HL-60 (cell line): ENCODE results near the gene ARHGAP26.

Experiments
- DNase-seq, 2 experiments: peaks; one replicate each; pipeline ENCODE4 v3.0.0-alpha.2; 2010 to 2020; ENCODE audit warnings: low read depth in 1 of 2, low spot score in 1 of 2
- H3K27ac ChIP-seq: fragments of 250-450 bp; sonication (Bioruptor Pico); replicated peaks from 2 replicates; pipeline ENCODE4 v1.5.1; 2020; ENCODE audit warnings: mild to moderate bottlenecking, moderate library complexity
- H3K27me3 ChIP-seq: fragments of 250-450 bp; sonication (Bioruptor Pico); 2 replicates; pipeline ENCODE4 v1.5.1; 2021; ENCODE audit warnings: mild to moderate bottlenecking, moderate library complexity; ENCODE audit not compliant: insufficient read depth, poor library complexity, severe bottlenecking
- H3K4me3 ChIP-seq: replicated peaks from 2 replicates; pipeline ENCODE4 v1.5.1; 2011; ENCODE audit warnings: mild to moderate bottlenecking, control low read depth, low read length; ENCODE audit not compliant: insufficient read depth
- CTCF ChIP-seq: IDR thresholded peaks from one replicate; pipeline ENCODE4 v1.5.1; 2011; ENCODE audit warnings: low read length, control low read depth, inconsistent platforms; ENCODE audit not compliant: insufficient read depth
- GABPA ChIP-seq: IDR thresholded peaks from 2 replicates; pipeline ENCODE4 v1.6.1; 2012; ENCODE audit warnings: low read depth
- POLR2AphosphoS5 ChIP-seq: IDR thresholded peaks from 2 replicates; pipeline ENCODE4 v1.6.1; 2012; ENCODE audit warnings: low read depth
- SPI1 ChIP-seq: IDR thresholded peaks from 2 replicates; pipeline ENCODE4 v1.6.1; 2012; ENCODE audit warnings: low read depth, mild to moderate bottlenecking, borderline replicate concordance
- long read RNA-seq: library from polyadenylated mRNA; unstranded; transcript quantifications from one replicate; pipeline ENCODE4 v2.0.0, GENCODE V29; 2020
- TF ChIP-seq, protein P1 (sequence below): IDR thresholded peaks from 2 replicates; pipeline ENCODE4 v1.6.1; 2012; ENCODE audit warnings: low read depth; ENCODE audit not compliant: insufficient replicate concordance

The ARHGAP26 gene, protein sequence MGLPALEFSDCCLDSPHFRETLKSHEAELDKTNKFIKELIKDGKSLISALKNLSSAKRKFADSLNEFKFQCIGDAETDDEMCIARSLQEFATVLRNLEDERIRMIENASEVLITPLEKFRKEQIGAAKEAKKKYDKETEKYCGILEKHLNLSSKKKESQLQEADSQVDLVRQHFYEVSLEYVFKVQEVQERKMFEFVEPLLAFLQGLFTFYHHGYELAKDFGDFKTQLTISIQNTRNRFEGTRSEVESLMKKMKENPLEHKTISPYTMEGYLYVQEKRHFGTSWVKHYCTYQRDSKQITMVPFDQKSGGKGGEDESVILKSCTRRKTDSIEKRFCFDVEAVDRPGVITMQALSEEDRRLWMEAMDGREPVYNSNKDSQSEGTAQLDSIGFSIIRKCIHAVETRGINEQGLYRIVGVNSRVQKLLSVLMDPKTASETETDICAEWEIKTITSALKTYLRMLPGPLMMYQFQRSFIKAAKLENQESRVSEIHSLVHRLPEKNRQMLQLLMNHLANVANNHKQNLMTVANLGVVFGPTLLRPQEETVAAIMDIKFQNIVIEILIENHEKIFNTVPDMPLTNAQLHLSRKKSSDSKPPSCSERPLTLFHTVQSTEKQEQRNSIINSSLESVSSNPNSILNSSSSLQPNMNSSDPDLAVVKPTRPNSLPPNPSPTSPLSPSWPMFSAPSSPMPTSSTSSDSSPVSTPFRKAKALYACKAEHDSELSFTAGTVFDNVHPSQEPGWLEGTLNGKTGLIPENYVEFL
- long read RNA-seq, partial matches to known transcripts, result 7 of 17 reads
- long read RNA-seq, other reads (novel, unspliced or antisense), result 10 of 17 reads

DNA sequence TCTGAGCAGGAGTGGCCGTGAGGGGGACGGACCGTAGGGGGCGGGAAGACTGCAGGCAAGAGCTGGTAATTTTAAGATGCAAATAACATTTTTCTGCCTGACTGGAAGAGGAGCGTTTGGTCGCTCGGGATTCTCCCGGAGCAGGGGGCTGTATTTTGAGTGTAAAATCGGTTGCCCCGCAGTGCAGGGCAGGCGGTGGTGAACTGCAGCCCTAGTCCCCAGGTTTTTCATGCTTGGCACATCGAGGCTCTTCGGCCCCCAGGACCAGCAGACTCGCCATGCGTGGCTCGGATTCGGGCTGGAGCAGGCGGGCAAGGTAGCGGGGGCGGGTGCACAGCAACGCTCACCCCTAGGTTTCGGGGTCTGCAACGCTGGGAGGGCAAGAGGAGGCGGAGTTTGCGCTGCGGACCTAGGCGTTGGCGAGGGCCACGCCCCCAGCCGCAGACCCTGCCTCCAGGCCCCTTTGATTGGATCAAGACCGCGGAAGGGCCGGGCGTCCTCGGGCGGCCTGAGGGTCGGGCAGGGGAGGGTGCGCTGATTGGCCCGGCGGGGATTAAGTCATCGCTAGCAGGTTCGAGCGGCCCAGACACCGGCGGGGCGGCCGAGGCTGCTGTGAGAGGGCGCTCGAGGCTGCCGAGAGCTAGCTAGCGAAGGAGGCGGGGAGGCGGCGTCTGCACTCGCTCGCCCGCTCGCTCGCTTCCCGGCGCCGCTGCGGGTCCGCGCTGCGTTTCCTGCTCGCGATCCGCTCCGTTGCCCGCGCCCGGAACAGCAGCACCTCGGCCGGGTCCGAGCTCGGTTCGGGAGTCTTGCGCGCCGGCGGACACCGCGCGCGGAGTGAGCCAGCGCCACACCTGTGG lies at the start of gene ARHGAP26:
Gene ARHGAP26, plus strand, starts transcription at position 585 of the 857 bp plus-strand sequence. CDS start 385 bp downstream, outside the sequence.
- peak; percentile 79 to 97 for DNase-seq
- peak within 1 kb of the TSS; percentile 67 for H3K27ac ChIP-seq
- H3K27me3 ChIP-seq, result no peaks in the 10 kb centered on the region
- peak within 1 kb of the TSS; percentile 98 for H3K4me3 ChIP-seq
- TF ChIP-seq POLR2AphosphoS5 (peak; percentile 71; the same call in 1 of the 2 replicates), GABPA (no peak)

GRCh38 chr5:142720641-142721271 lies 49.4 kb upstream of the ARHGAP26 start:
- no peak overlapping the region for H3K27ac ChIP-seq
- no peak for DNase-seq
- no peak overlapping the region for H3K4me3 ChIP-seq
- TF ChIP-seq GABPA (no peak), CTCF (no peak)
- H3K27me3 ChIP-seq, result no peaks in the 10 kb centered on the region

DNA sequence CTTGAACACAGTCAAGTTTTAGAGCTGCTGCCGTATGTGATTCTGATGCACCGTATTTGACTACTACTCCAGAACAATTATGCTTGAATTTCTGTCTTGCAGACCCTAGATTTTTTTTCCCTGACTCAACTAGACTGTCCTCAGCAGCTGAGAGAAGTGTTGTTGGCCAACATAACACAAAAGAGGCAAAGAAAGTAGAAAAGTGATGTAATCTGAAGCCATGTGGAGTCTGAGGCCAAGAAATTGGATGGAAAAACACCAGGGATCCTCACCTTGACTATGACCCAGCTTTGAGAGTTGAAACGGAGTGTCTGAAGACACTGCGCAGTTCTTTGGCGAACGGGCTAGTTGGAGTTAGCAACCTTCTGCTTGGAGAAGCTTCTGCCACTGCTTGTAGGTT lies 48.0 kb upstream of the ARHGAP26 start:
- H3K4me3 ChIP-seq, result no peak overlapping the region
- TF ChIP-seq GABPA (no peak), SPI1 (no peak), CTCF (no peak)
- H3K27me3 ChIP-seq, result no peaks in the 10 kb centered on the region
- no peak overlapping the region for H3K27ac ChIP-seq
- DNase-seq, result no peak

DNA sequence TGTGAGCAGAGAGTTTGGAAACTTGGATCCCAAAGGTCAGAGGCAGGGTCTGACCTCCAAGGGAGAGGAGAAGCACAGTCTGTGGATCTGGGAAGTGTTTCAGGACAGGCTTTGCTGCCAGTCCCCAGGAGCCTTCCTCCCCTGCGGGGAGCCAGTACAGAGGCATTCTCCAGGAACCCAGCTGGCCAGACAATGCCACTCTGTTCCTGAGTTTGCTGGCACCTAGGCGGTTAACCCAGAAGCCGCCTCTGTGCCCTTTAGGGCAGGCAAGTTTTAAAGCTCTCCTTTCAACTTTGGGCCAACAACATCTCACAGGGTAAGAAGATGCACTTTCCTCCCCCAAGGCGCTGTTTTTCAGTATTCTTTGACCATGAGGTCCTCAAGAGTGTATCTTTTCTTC lies 47.3 kb upstream of the ARHGAP26 start:
- DNase-seq, result no peak
- H3K4me3 ChIP-seq, result no peak overlapping the region
- H3K27me3 ChIP-seq, result no peaks in the 10 kb centered on the region
- no peak overlapping the region for H3K27ac ChIP-seq
- TF ChIP-seq POLR2AphosphoS5 (no peak), SPI1 (no peak), GABPA (no peak)

DNA sequence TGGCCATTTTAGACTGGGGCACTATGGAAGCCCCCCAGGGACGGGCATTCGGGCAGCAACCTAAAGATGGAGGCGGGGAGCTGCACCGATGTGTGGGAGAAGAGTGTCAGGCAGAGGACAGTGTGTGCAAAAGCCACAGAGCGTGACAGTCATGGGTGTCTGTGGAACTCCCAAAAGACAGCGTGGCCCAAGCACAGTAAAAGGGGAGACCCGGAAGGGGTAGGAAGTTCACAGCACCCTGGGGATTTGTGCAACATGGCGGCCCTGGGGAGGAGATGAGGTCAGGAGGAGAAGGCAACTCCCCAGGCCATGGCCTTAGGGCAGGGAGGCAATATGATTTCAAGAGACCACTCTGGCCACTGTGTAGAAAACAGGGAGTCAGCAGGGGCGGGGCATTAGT lies 45.4 kb upstream of the ARHGAP26 start:
- no peaks in the 10 kb centered on the region for H3K27me3 ChIP-seq
- TF ChIP-seq POLR2AphosphoS5, result no peak
- TF ChIP-seq, protein P1, sequence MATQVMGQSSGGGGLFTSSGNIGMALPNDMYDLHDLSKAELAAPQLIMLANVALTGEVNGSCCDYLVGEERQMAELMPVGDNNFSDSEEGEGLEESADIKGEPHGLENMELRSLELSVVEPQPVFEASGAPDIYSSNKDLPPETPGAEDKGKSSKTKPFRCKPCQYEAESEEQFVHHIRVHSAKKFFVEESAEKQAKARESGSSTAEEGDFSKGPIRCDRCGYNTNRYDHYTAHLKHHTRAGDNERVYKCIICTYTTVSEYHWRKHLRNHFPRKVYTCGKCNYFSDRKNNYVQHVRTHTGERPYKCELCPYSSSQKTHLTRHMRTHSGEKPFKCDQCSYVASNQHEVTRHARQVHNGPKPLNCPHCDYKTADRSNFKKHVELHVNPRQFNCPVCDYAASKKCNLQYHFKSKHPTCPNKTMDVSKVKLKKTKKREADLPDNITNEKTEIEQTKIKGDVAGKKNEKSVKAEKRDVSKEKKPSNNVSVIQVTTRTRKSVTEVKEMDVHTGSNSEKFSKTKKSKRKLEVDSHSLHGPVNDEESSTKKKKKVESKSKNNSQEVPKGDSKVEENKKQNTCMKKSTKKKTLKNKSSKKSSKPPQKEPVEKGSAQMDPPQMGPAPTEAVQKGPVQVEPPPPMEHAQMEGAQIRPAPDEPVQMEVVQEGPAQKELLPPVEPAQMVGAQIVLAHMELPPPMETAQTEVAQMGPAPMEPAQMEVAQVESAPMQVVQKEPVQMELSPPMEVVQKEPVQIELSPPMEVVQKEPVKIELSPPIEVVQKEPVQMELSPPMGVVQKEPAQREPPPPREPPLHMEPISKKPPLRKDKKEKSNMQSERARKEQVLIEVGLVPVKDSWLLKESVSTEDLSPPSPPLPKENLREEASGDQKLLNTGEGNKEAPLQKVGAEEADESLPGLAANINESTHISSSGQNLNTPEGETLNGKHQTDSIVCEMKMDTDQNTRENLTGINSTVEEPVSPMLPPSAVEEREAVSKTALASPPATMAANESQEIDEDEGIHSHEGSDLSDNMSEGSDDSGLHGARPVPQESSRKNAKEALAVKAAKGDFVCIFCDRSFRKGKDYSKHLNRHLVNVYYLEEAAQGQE, result no peak
- no peak for TF ChIP-seq SPI1
- TF ChIP-seq GABPA, result no peak
- no peak for TF ChIP-seq CTCF
- no peak for DNase-seq
- H3K27ac ChIP-seq, result no peak overlapping the region
- H3K4me3 ChIP-seq, result no peak overlapping the region
